IMR-90 (cell line): ENCODE data around the gene GTF3C1. TPM values are rescaled to one million over a fixed set of nuclear protein-coding genes. Genes with fewer than 3 reads are reported as not detected.

Experiments
- ATAC-seq: fragments of 200-7000 bp; cut with Tn5 transposase; 2 replicates; pipeline ENCODE4 v1.9.1; 2020; ENCODE audit warnings: low read depth, mild to moderate bottlenecking, moderate library complexity
- BruUV-seq: library from RNA; stranded (reverse); fragments of 400-500 nt; replicated peaks from 2 replicates; lab custom pipeline; 2021; lab: Mats Ljungman, UMichigan
- CTCF ChIA-PET: fragments of 300-600 bp; formaldehyde crosslinking; extraction: SDS; loops from one replicate; lab custom pipeline; 2021; ENCODE audit warnings: antibody characterized with exemption; lab: Yijun Ruan, JAX
- POLR2A ChIA-PET: fragments of 300-600 bp; sonication (Branson Sonifier 250); formaldehyde crosslinking; loops from one replicate; lab custom pipeline; 2022; ENCODE audit warnings: antibody characterized with exemption; ENCODE audit not compliant: unreplicated experiment; lab: Charles Lee
- DNase-seq: peaks from one replicate; pipeline ENCODE4 v3.0.0; 2013
- H2AFZ ChIP-seq: replicated peaks from 2 replicates; pipeline ENCODE3; 2013; ENCODE audit warnings: low read length, mild to moderate bottlenecking; ENCODE audit not compliant: poor library complexity
- H2AK5ac ChIP-seq: 2 replicates; pipeline ENCODE4 v1.6.1; 2013; ENCODE audit warnings: low read depth, low read length, inconsistent platforms
- H2AK9ac ChIP-seq: replicated peaks from 2 replicates; pipeline ENCODE3; 2013; ENCODE audit warnings: mild to moderate bottlenecking, low read depth, low read length, moderate library complexity; ENCODE audit not compliant: poor library complexity
- H2BK120ac ChIP-seq: 2 replicates; pipeline ENCODE4 v1.6.1; 2013; ENCODE audit warnings: low read depth, low read length, inconsistent platforms
- H2BK15ac ChIP-seq: 3 replicates; pipeline ENCODE4 v1.6.1; 2013; ENCODE audit warnings: low read depth, low read length, inconsistent platforms
- H2BK20ac ChIP-seq: 2 replicates; pipeline ENCODE4 v1.6.1; 2013; ENCODE audit warnings: low read depth, mild to moderate bottlenecking, inconsistent platforms, low read length, moderate library complexity
- H2BK5ac ChIP-seq: 2 replicates; pipeline ENCODE4 v1.6.1; 2013; ENCODE audit warnings: mild to moderate bottlenecking, low read depth, low read length, inconsistent platforms; ENCODE audit not compliant: poor library complexity, severe bottlenecking
- H3K14ac ChIP-seq: replicated peaks from 2 replicates; pipeline ENCODE4 v1.6.1; 2013; ENCODE audit warnings: low read depth, low read length, inconsistent platforms
- H3K18ac ChIP-seq: 2 replicates; pipeline ENCODE4 v1.6.1; 2013; ENCODE audit warnings: low read depth, low read length, control low read depth
- H3K23ac ChIP-seq: 2 replicates; pipeline ENCODE4 v1.6.1; 2013; ENCODE audit warnings: low read depth, low read length, inconsistent platforms
- H3K27ac ChIP-seq: 2 replicates; pipeline ENCODE4 v1.5.1; 2013; ENCODE audit warnings: mild to moderate bottlenecking, control low read depth, low read length; ENCODE audit not compliant: insufficient read depth
- H3K27me3 ChIP-seq: 2 replicates; pipeline ENCODE4 v1.6.1; 2013; ENCODE audit warnings: low read length; ENCODE audit not compliant: control insufficient read depth, insufficient read depth
- H3K36me3 ChIP-seq: 2 replicates; pipeline ENCODE4 v1.6.1; 2013; ENCODE audit warnings: low read length, mixed read lengths; ENCODE audit not compliant: control insufficient read depth, insufficient read depth
- H3K4ac ChIP-seq: 2 replicates; pipeline ENCODE4 v1.6.1; 2013; ENCODE audit warnings: low read depth, low read length, inconsistent platforms
- H3K4me1 ChIP-seq: 2 replicates; pipeline ENCODE4 v1.6.1; 2013; ENCODE audit warnings: low read length, mixed read lengths; ENCODE audit not compliant: control insufficient read depth, insufficient read depth
- H3K4me2 ChIP-seq: 2 replicates; pipeline ENCODE4 v1.6.1; 2013; ENCODE audit warnings: low read depth, mild to moderate bottlenecking, control low read depth, low read length, moderate library complexity
- H3K4me3 ChIP-seq: 2 replicates; pipeline ENCODE4 v1.5.1; 2013; ENCODE audit warnings: low read depth, mild to moderate bottlenecking, control low read depth, low read length, moderate library complexity; ENCODE audit not compliant: insufficient read depth
- H3K56ac ChIP-seq: 2 replicates; pipeline ENCODE4 v1.6.1; 2013; ENCODE audit warnings: low read length, inconsistent platforms; ENCODE audit not compliant: insufficient read depth; ENCODE audit errors: extremely low read depth
- H3K79me1 ChIP-seq, 2 experiments: 2 replicates each; pipeline ENCODE4 v1.6.1; 2013; ENCODE audit warnings: low read length in 2 of 2, inconsistent platforms in 1 of 2, low read depth in 1 of 2
- H3K9ac ChIP-seq: 2 replicates; pipeline ENCODE4 v1.6.1; 2013; ENCODE audit warnings: low read depth, low read length, control low read depth
- H3K9me1 ChIP-seq: 2 replicates; pipeline ENCODE4 v1.6.1; 2013; ENCODE audit warnings: low read length, inconsistent platforms; ENCODE audit not compliant: insufficient read depth
- H3K9me3 ChIP-seq: 2 replicates; pipeline ENCODE4 v1.6.1; 2013; ENCODE audit warnings: low read length; ENCODE audit not compliant: control insufficient read depth, insufficient read depth
- H4K20me1 ChIP-seq: 2 replicates; pipeline ENCODE4 v1.6.1; 2013; ENCODE audit warnings: low read length, inconsistent platforms; ENCODE audit not compliant: insufficient read depth
- H4K5ac ChIP-seq: 2 replicates; pipeline ENCODE4 v1.6.1; 2013; ENCODE audit warnings: mild to moderate bottlenecking, low read depth, low read length, control low read depth
- H4K8ac ChIP-seq, 2 experiments: 2 replicates each; pipeline ENCODE4 v1.6.1; 2013; ENCODE audit warnings: low read depth in 2 of 2, low read length in 2 of 2, control low read depth in 1 of 2, inconsistent platforms in 1 of 2
- H4K91ac ChIP-seq: 2 replicates; pipeline ENCODE4 v1.6.1; 2013; ENCODE audit warnings: low read depth, low read length, inconsistent platforms; ENCODE audit not compliant: insufficient read depth
- BHLHE40 ChIP-seq: fragments of 150-350 bp; IDR thresholded peaks from 2 replicates; pipeline ENCODE4 v1.6.1; 2016; ENCODE audit warnings: mild to moderate bottlenecking, low read depth, low read length
- CEBPB ChIP-seq: IDR thresholded peaks from 2 replicates; pipeline ENCODE4 v1.6.1; 2012; ENCODE audit warnings: low read depth, low read length, improper control_type of control experiment
- MAZ ChIP-seq: IDR thresholded peaks from 2 replicates; pipeline ENCODE4 v1.6.1; 2012; ENCODE audit warnings: low read depth, mild to moderate bottlenecking, low read length, improper control_type of control experiment, moderate library complexity, borderline replicate concordance
- POLR2A ChIP-seq: IDR thresholded peaks from 2 replicates; pipeline ENCODE4 v1.6.1; 2012; ENCODE audit warnings: mild to moderate bottlenecking, low read depth, low read length
- RAD21 ChIP-seq: IDR thresholded peaks from 2 replicates; pipeline ENCODE4 v1.6.1; 2012; ENCODE audit warnings: low read length, improper control_type of control experiment
- SMC3 ChIP-seq: fragments of 150-350 bp; IDR thresholded peaks from 2 replicates; pipeline ENCODE4 v1.6.1; 2016; ENCODE audit warnings: low read depth, mild to moderate bottlenecking, antibody characterized with exemption, low read length, moderate library complexity
- WGBS, 2 experiments: methylation state at CpG; one replicate each; pipeline versions ENCODE4 v1.1.5 to v1.1.7; 2013; ENCODE audit warnings: missing lambda C conversion rate in 2 of 2; ENCODE audit not compliant: insufficient read length in 1 of 2; ENCODE audit errors: extremely low coverage in 2 of 2; 5-methylcytosine and 5-hydroxymethylcytosine counted together
- dilution Hi-C: fragments of 300-500 bp; cut with HindIII; formaldehyde crosslinking; loops from one replicate; pipeline ENCODE4 v1.14.3; 2018; ENCODE audit warnings: low sequenced_read_pairs; ENCODE audit not compliant: unreplicated experiment
- in situ Hi-C: fragments of 300-500 bp; cut with MboI; formaldehyde crosslinking; loops from 3 replicates; pipeline ENCODE4 v1.14.3; 2019; ENCODE audit warnings: low sequenced_read_pairs, inconsistent platforms, mixed read lengths
- intact Hi-C: fragments of 100-400 bp; cut with micrococcal nuclease; formaldehyde crosslinking; loops from 2 replicates; pipeline ENCODE4 v1.10.0; 2022
- polyA plus RNA-seq, 3 experiments: library from polyadenylated mRNA; depleted of rRNA; stranded (reverse); fragments of >200 nt; gene quantifications; 2 replicates each; pipeline ENCODE4 v1.2.3, GENCODE V29; 2012; ENCODE audit warnings: low replicate concordance in 1 of 3
- total RNA-seq: library from RNA; depleted of rRNA; stranded (reverse); fragments of >200 nt; gene quantifications from 2 replicates; pipeline ENCODE4 v1.2.3, GENCODE V29; 2012
- TF ChIP-seq, protein P1 (sequence below): fragments of 150-350 bp; IDR thresholded peaks from 2 replicates; pipeline ENCODE4 v1.6.1; 2016; ENCODE audit warnings: low read depth, mild to moderate bottlenecking, low read length, moderate library complexity, borderline replicate concordance
- TF ChIP-seq, protein P2 (sequence below): conservative IDR thresholded peaks from 2 replicates; pipeline ENCODE4 v1.5.1; 2012; ENCODE audit warnings: mild to moderate bottlenecking, low read depth, low read length, improper control_type of control experiment
- TF ChIP-seq, protein P3 (sequence below): fragments of 150-350 bp; IDR thresholded peaks from 2 replicates; pipeline ENCODE4 v1.6.1; 2017; ENCODE audit warnings: mild to moderate bottlenecking, antibody characterized with exemption, low read length, low read depth

Gene GTF3C1
- total and polyA plus RNA-seq, 2 of the 4 experiments (the other 2 are of a cell fraction): 50.8 to 68.1 TPM

DNA sequence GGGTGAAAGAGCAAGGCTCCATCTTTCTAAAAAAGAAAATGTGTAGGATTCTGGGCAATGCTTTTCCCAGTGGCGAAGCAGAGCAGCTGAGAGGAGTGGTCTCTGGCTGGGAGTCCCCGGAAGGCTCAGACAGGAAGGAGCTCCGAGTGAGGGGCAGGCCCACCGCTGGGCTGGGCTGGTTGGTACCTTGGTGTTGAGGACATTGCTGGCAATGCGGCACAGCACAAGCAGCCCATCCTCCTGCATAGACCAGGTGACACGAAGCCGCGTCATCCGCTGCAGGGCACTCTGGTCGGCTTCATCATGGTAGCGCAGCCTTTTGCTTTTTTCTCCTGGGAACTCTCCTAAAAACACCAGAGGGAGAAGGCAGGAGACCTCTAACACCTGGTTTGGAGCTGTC, 63.9 kb downstream of the GTF3C1 start:
- TF ChIP-seq, protein P1, sequence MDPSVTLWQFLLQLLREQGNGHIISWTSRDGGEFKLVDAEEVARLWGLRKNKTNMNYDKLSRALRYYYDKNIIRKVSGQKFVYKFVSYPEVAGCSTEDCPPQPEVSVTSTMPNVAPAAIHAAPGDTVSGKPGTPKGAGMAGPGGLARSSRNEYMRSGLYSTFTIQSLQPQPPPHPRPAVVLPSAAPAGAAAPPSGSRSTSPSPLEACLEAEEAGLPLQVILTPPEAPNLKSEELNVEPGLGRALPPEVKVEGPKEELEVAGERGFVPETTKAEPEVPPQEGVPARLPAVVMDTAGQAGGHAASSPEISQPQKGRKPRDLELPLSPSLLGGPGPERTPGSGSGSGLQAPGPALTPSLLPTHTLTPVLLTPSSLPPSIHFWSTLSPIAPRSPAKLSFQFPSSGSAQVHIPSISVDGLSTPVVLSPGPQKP: no peak
- TF ChIP-seq SMC3 (no peak), BHLHE40 (no peak), RAD21 (no peak), CEBPB (no peak), POLR2A (no peak), MAZ (no peak)
- TF ChIP-seq, protein P2, sequence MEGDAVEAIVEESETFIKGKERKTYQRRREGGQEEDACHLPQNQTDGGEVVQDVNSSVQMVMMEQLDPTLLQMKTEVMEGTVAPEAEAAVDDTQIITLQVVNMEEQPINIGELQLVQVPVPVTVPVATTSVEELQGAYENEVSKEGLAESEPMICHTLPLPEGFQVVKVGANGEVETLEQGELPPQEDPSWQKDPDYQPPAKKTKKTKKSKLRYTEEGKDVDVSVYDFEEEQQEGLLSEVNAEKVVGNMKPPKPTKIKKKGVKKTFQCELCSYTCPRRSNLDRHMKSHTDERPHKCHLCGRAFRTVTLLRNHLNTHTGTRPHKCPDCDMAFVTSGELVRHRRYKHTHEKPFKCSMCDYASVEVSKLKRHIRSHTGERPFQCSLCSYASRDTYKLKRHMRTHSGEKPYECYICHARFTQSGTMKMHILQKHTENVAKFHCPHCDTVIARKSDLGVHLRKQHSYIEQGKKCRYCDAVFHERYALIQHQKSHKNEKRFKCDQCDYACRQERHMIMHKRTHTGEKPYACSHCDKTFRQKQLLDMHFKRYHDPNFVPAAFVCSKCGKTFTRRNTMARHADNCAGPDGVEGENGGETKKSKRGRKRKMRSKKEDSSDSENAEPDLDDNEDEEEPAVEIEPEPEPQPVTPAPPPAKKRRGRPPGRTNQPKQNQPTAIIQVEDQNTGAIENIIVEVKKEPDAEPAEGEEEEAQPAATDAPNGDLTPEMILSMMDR: no peak
- TF ChIP-seq, protein P3, sequence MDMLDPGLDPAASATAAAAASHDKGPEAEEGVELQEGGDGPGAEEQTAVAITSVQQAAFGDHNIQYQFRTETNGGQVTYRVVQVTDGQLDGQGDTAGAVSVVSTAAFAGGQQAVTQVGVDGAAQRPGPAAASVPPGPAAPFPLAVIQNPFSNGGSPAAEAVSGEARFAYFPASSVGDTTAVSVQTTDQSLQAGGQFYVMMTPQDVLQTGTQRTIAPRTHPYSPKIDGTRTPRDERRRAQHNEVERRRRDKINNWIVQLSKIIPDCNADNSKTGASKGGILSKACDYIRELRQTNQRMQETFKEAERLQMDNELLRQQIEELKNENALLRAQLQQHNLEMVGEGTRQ: no peak
- no peak overlapping the region for H3K18ac ChIP-seq
- H3K27ac ChIP-seq: no peak overlapping the region
- H3K4me3 ChIP-seq: no peak overlapping the region
- intact Hi-C loops: no loop called here
- 0 out of 2 replicates have a peak, but pooled peaks cover 8% of the 10 kb centered on the region for H3K9me1 ChIP-seq
- DNase-seq: no peak
- H3K14ac ChIP-seq: no peak overlapping the region
- peaks cover 0 to 4% of the 10 kb centered on the region in 2 experiments; a peak in 2 of 4 replicates for H3K79me1 ChIP-seq
- no peak for ATAC-seq
- no peak overlapping the region for H3K4me2 ChIP-seq
- no peak overlapping the region for H4K8ac ChIP-seq
- ChIA-PET POLR2A (no interaction called here), CTCF (no interaction called here)
- H2BK15ac ChIP-seq: no peak overlapping the region
- no peaks in the 10 kb centered on the region for H3K27me3 ChIP-seq
- 90% methylated on average over 2 of the region's 11 CpGs; no CpG with 5 or more reads in 1 of the 2 experiments for WGBS, 2 experiments
- H2BK20ac ChIP-seq: no peak overlapping the region
- no peak overlapping the region for H3K4ac ChIP-seq
- dilution Hi-C loops: no loop called here
- no peak overlapping the region for H2AK5ac ChIP-seq
- no peaks in the 10 kb centered on the region for H3K9me3 ChIP-seq
- H2BK5ac ChIP-seq: no peak overlapping the region
- BruUV-seq: no TSS peak
- no peak overlapping the region for H4K91ac ChIP-seq
- no peak overlapping the region for H4K5ac ChIP-seq
- no peak overlapping the region for H3K23ac ChIP-seq
- no peak overlapping the region for H2AFZ ChIP-seq
- H4K20me1 ChIP-seq: no peaks in the 10 kb centered on the region
- H3K9ac ChIP-seq: no peak overlapping the region
- peaks cover 86% of the 10 kb centered on the region for H3K36me3 ChIP-seq
- no peaks in the 10 kb centered on the region for H3K4me1 ChIP-seq
- H3K56ac ChIP-seq: no peak overlapping the region
- in situ Hi-C loops: no loop called here
- no peak overlapping the region for H2BK120ac ChIP-seq
- no peak overlapping the region for H2AK9ac ChIP-seq
